Natural killer cell (primary cell): ENCODE measurements around the gene NUP133. TPM values are rescaled to one million over a fixed set of nuclear protein-coding genes. Genes with fewer than 3 reads are reported as not detected.

Source experiments
- ATAC-seq, 3 donors: fragments of 150-1000 bp in 2 of 3; fragments of 200-7000 bp in 1 of 3; cut with Tn5 transposase; 1 replicate in 1 of 3; 2 replicates in 2 of 3; pipeline ENCODE4 v1.10.0; 2021; ENCODE audit warnings: mild to moderate bottlenecking in 2 of 3, moderate library complexity in 2 of 3
- DNase-seq, 2 donors: peaks; one replicate each; pipeline versions ENCODE4 v3.0.0 to v3.0.0-alpha.2; 2013 to 2021; ENCODE audit warnings: mixed read lengths in 1 of 2
- H3K27ac ChIP-seq: one replicate; pipeline ENCODE4 v1.5.1; 2013; ENCODE audit warnings: mild to moderate bottlenecking, low read length
- H3K27me3 ChIP-seq: one replicate; pipeline ENCODE4 v1.6.1; 2013; ENCODE audit warnings: low read length; ENCODE audit not compliant: control insufficient read depth, insufficient read depth
- H3K36me3 ChIP-seq: one replicate; pipeline ENCODE4 v1.6.1; 2013; ENCODE audit warnings: low read length; ENCODE audit not compliant: control insufficient read depth, insufficient read depth
- H3K4me1 ChIP-seq: one replicate; pipeline ENCODE4 v1.6.1; 2013; ENCODE audit warnings: low read length; ENCODE audit not compliant: control insufficient read depth, insufficient read depth
- H3K4me3 ChIP-seq: one replicate; pipeline ENCODE4 v1.5.1; 2013; ENCODE audit warnings: low read length
- H3K9me3 ChIP-seq: one replicate; pipeline ENCODE4 v1.6.1; 2013; ENCODE audit warnings: low read length; ENCODE audit not compliant: control insufficient read depth, insufficient read depth
- H3K27ac Mint-ChIP-seq, 2 donors: one replicate each; pipeline ENCODE4 v1.8.0; 2022; ENCODE audit warnings: mild to moderate bottlenecking in 2 of 2, mixed read lengths in 2 of 2, moderate library complexity in 1 of 2
- H3K27me3 Mint-ChIP-seq, 2 donors: one replicate each; pipeline ENCODE4 v1.8.0; 2022; ENCODE audit warnings: low read depth in 2 of 2, mixed read lengths in 2 of 2
- H3K36me3 Mint-ChIP-seq: one replicate; pipeline ENCODE4 v1.8.0; 2022; ENCODE audit warnings: mixed read lengths
- H3K4me1 Mint-ChIP-seq, 2 donors: one replicate each; pipeline ENCODE4 v1.8.0; 2022; ENCODE audit warnings: mixed read lengths in 2 of 2
- H3K4me3 Mint-ChIP-seq: one replicate; pipeline ENCODE4 v1.8.0; 2022; ENCODE audit warnings: mild to moderate bottlenecking, moderate library complexity, mixed read lengths
- H3K9me3 Mint-ChIP-seq, 2 donors: one replicate each; pipeline ENCODE4 v1.8.0; 2022; ENCODE audit warnings: mixed read lengths in 2 of 2
- CTCF ChIP-seq: fragments of 200-600 bp; IDR thresholded peaks from one replicate; pipeline ENCODE4 v1.8.0; 2022; ENCODE audit warnings: antibody characterized with exemption
- WGBS: methylation state at CpG from one replicate; pipeline ENCODE4 v1.1.7; 2013; ENCODE audit warnings: missing lambda C conversion rate; ENCODE audit not compliant: insufficient coverage; 5-methylcytosine and 5-hydroxymethylcytosine counted together
- intact Hi-C: fragments of 100-400 bp; cut with micrococcal nuclease; formaldehyde crosslinking; loops from one replicate; pipeline ENCODE4 v1.14.2; 2022
- total RNA-seq, 4 donors: library from RNA; stranded (reverse); fragments of 120-200 nt in 1 of 4; gene quantifications; one replicate each; pipeline versions ENCODE4 v1.2.3 to v1.2.4, GENCODE V29; 2013 to 2022

The NUP133 gene
- total RNA-seq, 3 donors from 2014 or later (not counting 1 experiment from before 2014, with no cell fraction given) = 34.5 to 40.1 (median 38.4) TPM

GRCh38 chr1:229438021-229438420, 70.1 kb downstream of the NUP133 start:
- Histone ChIP-seq H3K27me3 (peaks cover 16% of the 10 kb centered on the region), H3K4me3 (no peak overlapping the region), H3K27ac (no peak overlapping the region), H3K9me3 (no peaks in the 10 kb centered on the region), H3K36me3 (peaks cover 23% of the 10 kb centered on the region), H3K4me1 (no peaks in the 10 kb centered on the region)
- intact Hi-C loops = no loop called here
- H3K4me3 Mint-ChIP-seq = no peak overlapping the region
- H3K27me3 Mint-ChIP-seq = peaks cover 11 to 18% of the 10 kb centered on the region in 2 donors
- no peak for ATAC-seq
- no peak overlapping the region for H3K27ac Mint-ChIP-seq
- DNase-seq = no peak
- H3K4me1 Mint-ChIP-seq = no peaks in the 10 kb centered on the region
- 92% methylated on average over 3 of the region's 3 CpGs for WGBS
- no peak for TF ChIP-seq CTCF
- H3K36me3 Mint-ChIP-seq = peaks cover 11% of the 10 kb centered on the region
- H3K9me3 Mint-ChIP-seq = no peaks in the 10 kb centered on the region

DNA sequence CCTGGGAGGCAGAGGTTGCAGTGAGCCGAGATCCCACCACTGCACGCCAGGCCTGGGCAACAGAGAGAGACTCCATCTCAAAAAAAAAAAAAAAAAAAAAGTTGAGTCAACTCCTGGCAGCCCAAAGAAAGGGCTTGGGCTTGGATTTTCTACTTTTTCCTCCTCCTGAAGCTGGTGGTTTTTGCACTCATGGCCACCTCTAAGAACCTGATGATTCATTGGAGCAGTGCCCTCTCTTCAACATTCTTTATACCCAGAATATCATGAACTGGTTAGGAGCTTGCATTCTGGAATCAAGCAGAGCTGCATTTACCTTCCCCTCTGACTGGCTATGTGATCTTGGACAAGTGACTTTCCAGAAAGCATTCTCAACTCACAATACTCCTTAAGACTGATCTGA, 70.7 kb downstream of the NUP133 start:
- WGBS = 96% methylated on average over 2 of the region's 2 CpGs
- intact Hi-C loops = no loop called here

DNA sequence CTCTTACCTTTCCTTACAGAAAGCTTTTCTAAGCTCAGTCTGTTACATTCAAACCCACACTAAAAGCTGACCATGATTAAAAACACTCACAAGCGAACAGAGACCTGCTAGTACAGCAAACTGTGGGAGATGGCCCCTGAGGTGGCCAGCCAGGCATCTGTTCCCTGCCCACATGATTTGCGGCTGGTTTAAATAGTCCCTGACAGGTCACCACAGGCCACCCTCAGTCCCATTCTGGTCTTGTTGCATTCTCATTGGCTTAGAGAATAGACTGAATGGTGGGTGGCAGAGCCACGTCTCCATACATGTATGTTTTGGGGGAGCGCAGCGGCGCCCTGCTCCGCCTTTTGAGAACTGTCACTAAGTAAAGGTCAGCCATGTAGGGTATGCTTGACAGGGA, 71.9 kb downstream of the NUP133 start:
- WGBS = 82% methylated on average over 7 of the region's 7 CpGs
- Mint-ChIP-seq H3K9me3 (no peaks in the 10 kb centered on the region), H3K27me3 (peaks cover 15 to 25% of the 10 kb centered on the region in 2 donors), H3K4me3 (no peak overlapping the region), H3K4me1 (peaks cover 5 to 7% of the 10 kb centered on the region in 2 donors), H3K36me3 (peaks cover 7% of the 10 kb centered on the region), H3K27ac (no peak overlapping the region)
- Histone ChIP-seq H3K4me1 (peaks cover 10% of the 10 kb centered on the region), H3K36me3 (peaks cover 24% of the 10 kb centered on the region), H3K27ac (no peak overlapping the region), H3K9me3 (no peaks in the 10 kb centered on the region), H3K27me3 (peaks cover 31% of the 10 kb centered on the region), H3K4me3 (no peak overlapping the region)
- no peak for DNase-seq
- no peak for ATAC-seq
- no peak for TF ChIP-seq CTCF
- intact Hi-C loops = no loop called here

More for the DNA sequence above, 70.7 kb downstream of the NUP133 start:
- Histone ChIP-seq H3K27ac (no peak overlapping the region), H3K36me3 (peaks cover 25% of the 10 kb centered on the region), H3K4me3 (no peak overlapping the region), H3K9me3 (no peaks in the 10 kb centered on the region), H3K27me3 (peaks cover 22% of the 10 kb centered on the region), H3K4me1 (no peaks in the 10 kb centered on the region)
- Mint-ChIP-seq H3K27me3 (peaks cover 11 to 18% of the 10 kb centered on the region in 2 donors), H3K36me3 (peaks cover 11% of the 10 kb centered on the region), H3K4me1 (no peaks in the 10 kb centered on the region), H3K27ac (no peak overlapping the region), H3K9me3 (no peaks in the 10 kb centered on the region), H3K4me3 (no peak overlapping the region)
- DNase-seq (no peak), ATAC-seq (no peak)
- TF ChIP-seq CTCF = no peak

GRCh38 chr1:229434641-229435051, 73.5 kb downstream of the NUP133 start:
- 9% methylated on average over 27 of the region's 27 CpGs for WGBS
- H3K27me3 ChIP-seq = peaks cover 44% of the 10 kb centered on the region
- ATAC-seq = no peak
- TF ChIP-seq CTCF = no peak
- Mint-ChIP-seq H3K4me3 (no peak overlapping the region), H3K27ac (no peak overlapping the region), H3K4me1 (peaks cover 12 to 14% of the 10 kb centered on the region in 2 donors), H3K9me3 (no peaks in the 10 kb centered on the region), H3K27me3 (peaks cover 29 to 39% of the 10 kb centered on the region in 2 donors), H3K36me3 (no peaks in the 10 kb centered on the region)
- H3K4me1 ChIP-seq = peaks cover 16% of the 10 kb centered on the region
- no peak overlapping the region for H3K27ac ChIP-seq
- intact Hi-C loops = no loop called here
- peaks cover 13% of the 10 kb centered on the region for H3K36me3 ChIP-seq
- H3K4me3 ChIP-seq = no peak overlapping the region
- no peaks in the 10 kb centered on the region for H3K9me3 ChIP-seq
- DNase-seq = no peak
